Adrenal gland (tissue), 5 donors: ENCODE measurements around the gene LRIF1.

Source experiments
- CTCF ChIP-seq, 6 experiments: fragments of 450-650 bp in 4 of 6; fragments of 200-600 bp in 2 of 6; sonication (generic) in 1 of 6; IDR thresholded peaks; 1 replicate in 5 of 6; 2 replicates in 1 of 6; pipeline versions ENCODE4 v1.5.1 to v1.8.0; 2016 to 2021; ENCODE audit warnings: antibody characterized with exemption in 6 of 6, mild to moderate bottlenecking in 2 of 6, moderate library complexity in 1 of 6
- POLR2A ChIP-seq, 2 donors: fragments of 450-650 bp; IDR thresholded peaks; one replicate each; pipeline ENCODE4 v1.6.1; 2017; ENCODE audit warnings: antibody characterized with exemption in 2 of 2, mild to moderate bottlenecking in 2 of 2, moderate library complexity in 1 of 2
- donor health status: DM: no; HTN: no; CAD: no.

- TF ChIP-seq CTCF (IDR thresholded peaks at IDR 0.05) (no peak), POLR2A (IDR thresholded peaks at IDR 0.05) (no peak)
Measured at GRCh38 chr1:110956586-110956985, 7.1 kb downstream of the LRIF1 start.
